H1 (cell line): ENCODE results near the gene NR1I2. TPM values are rescaled to one million over a fixed set of nuclear protein-coding genes. Genes with fewer than 3 reads are reported as not detected.

Experiments
- CTCF ChIA-PET: fragments of 300-600 bp; sonication (Branson Sonifier 250); formaldehyde crosslinking; loops from one replicate; lab custom pipeline; 2021; ENCODE audit not compliant: partially characterized antibody; lab: Charles Lee
- POLR2A ChIA-PET: fragments of 300-600 bp; sonication (Branson Sonifier 250); formaldehyde crosslinking; loops from one replicate; lab custom pipeline; 2021; ENCODE audit warnings: inconsistent platforms; ENCODE audit not compliant: partially characterized antibody; lab: Charles Lee
- DNase-seq, 2 experiments: peaks; one replicate each; pipeline versions ENCODE4 v3.0.0 to v3.0.0-alpha.2; 2010 to 2022; ENCODE audit warnings: low spot score in 2 of 2, low read depth in 1 of 2, mixed read lengths in 1 of 2
- FAIRE-seq: peaks from 2 replicates; lab custom pipeline; 2011; peaks lifted over from hg19 to GRCh38; lab: Jason Lieb, UNC
- H2AFZ ChIP-seq: 2 replicates; pipeline ENCODE4 v1.8.1; 2012; ENCODE audit warnings: low read length, inconsistent platforms
- H2AK5ac ChIP-seq: 2 replicates; pipeline ENCODE4 v1.6.1; 2013; ENCODE audit warnings: low read depth, low read length
- H2BK120ac ChIP-seq: replicated peaks from 2 replicates; pipeline ENCODE3; 2013; ENCODE audit warnings: low read depth, low read length, inconsistent platforms
- H2BK12ac ChIP-seq: 2 replicates; pipeline ENCODE4 v1.6.1; 2013; ENCODE audit warnings: low read depth, low read length
- H2BK15ac ChIP-seq: 2 replicates; pipeline ENCODE4 v1.6.1; 2013; ENCODE audit warnings: low read length
- H2BK20ac ChIP-seq: 2 replicates; pipeline ENCODE4 v1.6.1; 2013; ENCODE audit warnings: low read length
- H2BK5ac ChIP-seq: 2 replicates; pipeline ENCODE4 v1.6.1; 2013; ENCODE audit warnings: low read depth, low read length
- H3K14ac ChIP-seq: 2 replicates; pipeline ENCODE4 v1.6.1; 2013; ENCODE audit warnings: inconsistent platforms; ENCODE audit not compliant: insufficient read length
- H3K18ac ChIP-seq: 2 replicates; pipeline ENCODE4 v1.6.1; 2013; ENCODE audit warnings: low read length; ENCODE audit errors: extremely low read depth
- H3K23ac ChIP-seq: 2 replicates; pipeline ENCODE4 v1.6.1; 2013; ENCODE audit warnings: inconsistent platforms; ENCODE audit not compliant: insufficient read length
- H3K23me2 ChIP-seq: 2 replicates; pipeline ENCODE4 v1.6.1; 2013; ENCODE audit warnings: low read depth, low read length
- H3K27ac ChIP-seq: 2 replicates; pipeline ENCODE4 v1.6.1; 2011; ENCODE audit warnings: low read depth, low read length, inconsistent platforms
- H3K27me3 ChIP-seq, 4 experiments: replicated peaks in 1 of 4; 1 replicate in 1 of 4; 2 replicates in 3 of 4; pipeline versions ENCODE4 v1.6.1 to v1.8.1; 2011 to 2013; ENCODE audit warnings: low read length in 3 of 4, mild to moderate bottlenecking in 3 of 4, inconsistent platforms in 2 of 4, mixed read lengths in 2 of 4, moderate library complexity in 1 of 4; ENCODE audit not compliant: control insufficient read depth in 3 of 4, insufficient read depth in 3 of 4; ENCODE audit errors: extremely low read depth in 1 of 4
- H3K36me3 ChIP-seq, 4 experiments: 2 replicates each; pipeline versions ENCODE4 v1.6.1 to v1.8.1; 2011 to 2013; ENCODE audit warnings: mild to moderate bottlenecking in 4 of 4, low read length in 3 of 4, moderate library complexity in 2 of 4, control low read depth in 1 of 4, inconsistent platforms in 1 of 4; ENCODE audit not compliant: insufficient read depth in 4 of 4, control insufficient read depth in 2 of 4
- H3K4ac ChIP-seq: replicated peaks from 2 replicates; pipeline ENCODE3; 2013; ENCODE audit warnings: low read length, low read depth, mixed read lengths, inconsistent platforms; ENCODE audit not compliant: insufficient read length
- H3K4me1 ChIP-seq, 4 experiments: replicated peaks in 1 of 4; 1 replicate in 1 of 4; 2 replicates in 3 of 4; pipeline versions ENCODE4 v1.6.1 to v1.8.1; 2011 to 2013; ENCODE audit warnings: low read length in 3 of 4, inconsistent platforms in 2 of 4, mixed read lengths in 1 of 4; ENCODE audit not compliant: insufficient read depth in 4 of 4, control insufficient read depth in 3 of 4
- H3K4me2 ChIP-seq, 2 experiments: 2 replicates each; pipeline versions ENCODE4 v1.6.1 to v1.8.1; 2011 to 2013; ENCODE audit warnings: low read depth in 2 of 2, low read length in 2 of 2, control low read depth in 1 of 2, inconsistent platforms in 1 of 2, mild to moderate bottlenecking in 1 of 2; ENCODE audit not compliant: insufficient read depth in 1 of 2
- H3K4me3 ChIP-seq, 4 experiments: fragments of 200-600, 300-600 bp in 1 of 4; sonication (generic), shearing (Covaris generic), sonication (Bioruptor Twin) in 1 of 4; 2 replicates each; pipeline versions ENCODE4 v1.5.1 to v1.8.1; 2011 to 2016; ENCODE audit warnings: low read length in 4 of 4, low read depth in 3 of 4, control low read depth in 2 of 4, inconsistent platforms in 2 of 4, mild to moderate bottlenecking in 2 of 4, mixed read lengths in 1 of 4, moderate library complexity in 1 of 4; ENCODE audit not compliant: insufficient read depth in 2 of 4; ENCODE audit errors: extremely low read depth in 1 of 4
- H3K56ac ChIP-seq: replicated peaks from 2 replicates; pipeline ENCODE3; 2013; ENCODE audit warnings: low read depth, mild to moderate bottlenecking, mixed read lengths, low read length, inconsistent platforms; ENCODE audit not compliant: insufficient read length
- H3K79me1 ChIP-seq: 2 replicates; pipeline ENCODE4 v1.6.1; 2013; ENCODE audit warnings: low read depth, low read length, control low read depth
- H3K79me2 ChIP-seq, 2 experiments: 2 replicates each; pipeline versions ENCODE4 v1.6.1 to v1.8.1; 2012 to 2013; ENCODE audit warnings: low read length in 2 of 2, mild to moderate bottlenecking in 2 of 2, inconsistent platforms in 1 of 2; ENCODE audit not compliant: insufficient read depth in 2 of 2, control insufficient read depth in 1 of 2
- H3K9ac ChIP-seq, 4 experiments: replicated peaks in 1 of 4; 1 replicate in 1 of 4; 2 replicates in 3 of 4; pipeline versions ENCODE4 v1.6.1 to v1.8.1; 2011 to 2013; ENCODE audit warnings: low read depth in 3 of 4, low read length in 3 of 4, control low read depth in 2 of 4, mild to moderate bottlenecking in 2 of 4, moderate library complexity in 2 of 4, inconsistent platforms in 1 of 4; ENCODE audit errors: extremely low read depth in 1 of 4
- H3K9me3 ChIP-seq, 2 experiments: 2 replicates each; pipeline versions ENCODE4 v1.6.1 to v1.8.1; 2012 to 2013; ENCODE audit warnings: mild to moderate bottlenecking in 2 of 2, moderate library complexity in 2 of 2, control low read depth in 1 of 2, inconsistent platforms in 1 of 2, low read depth in 1 of 2, low read length in 1 of 2, mixed read lengths in 1 of 2; ENCODE audit not compliant: insufficient read depth in 2 of 2
- H4K20me1 ChIP-seq, 2 experiments: replicated peaks in 1 of 2; 2 replicates each; pipeline versions ENCODE3 to v1.8.1; 2011 to 2013; ENCODE audit warnings: inconsistent platforms in 2 of 2, low read length in 2 of 2, mild to moderate bottlenecking in 1 of 2; ENCODE audit not compliant: insufficient read depth in 2 of 2, control insufficient read depth in 1 of 2
- H4K5ac ChIP-seq: 2 replicates; pipeline ENCODE4 v1.6.1; 2013; ENCODE audit warnings: low read length, low read depth, mixed read lengths, inconsistent platforms; ENCODE audit not compliant: insufficient read length
- H4K8ac ChIP-seq: 2 replicates; pipeline ENCODE4 v1.8.0; 2013; ENCODE audit warnings: mild to moderate bottlenecking, moderate library complexity, low read length, inconsistent platforms; ENCODE audit not compliant: insufficient read depth; ENCODE audit errors: extremely low read depth
- H4K91ac ChIP-seq: replicated peaks from 2 replicates; pipeline ENCODE3; 2013; ENCODE audit warnings: low read length, mixed read lengths, inconsistent platforms; ENCODE audit not compliant: insufficient read length
- CBX5 ChIP-seq: fragments of 300-800, 300-1000 bp; sonication (generic); IDR thresholded peaks from 2 replicates; pipeline ENCODE4 v1.7.1; 2016; ENCODE audit warnings: antibody characterized with exemption, low read length, low read depth
- CHD2 ChIP-seq: IDR thresholded peaks from 2 replicates; pipeline ENCODE4 v1.6.1; 2012; ENCODE audit warnings: low read length, improper control_type of control experiment
- NANOG ChIP-seq: IDR thresholded peaks from 2 replicates; pipeline ENCODE4 v1.6.1; 2011; ENCODE audit warnings: low read length, low read depth, mild to moderate bottlenecking, inconsistent platforms; ENCODE audit not compliant: insufficient read depth, poor library complexity, severe bottlenecking
- POU5F1 ChIP-seq: IDR thresholded peaks from 2 replicates; pipeline ENCODE4 v1.6.1; 2011; ENCODE audit warnings: low read depth, mild to moderate bottlenecking, low read length, moderate library complexity
- SIRT6 ChIP-seq: IDR thresholded peaks from one replicate; pipeline ENCODE4 v1.7.1; 2012; ENCODE audit warnings: low read length, inconsistent platforms
- SP1 ChIP-seq: IDR thresholded peaks from 2 replicates; pipeline ENCODE4 v1.6.1; 2011; ENCODE audit warnings: low read depth, low read length
- SRF ChIP-seq: IDR thresholded peaks from 2 replicates; pipeline ENCODE4 v1.6.1; 2011; ENCODE audit warnings: mild to moderate bottlenecking, low read depth, low read length, moderate library complexity
- WGBS, 2 experiments: shearing (Covaris generic) in 1 of 2; methylation state at CpG; one replicate each; pipeline versions ENCODE4 v1.1.6 to v1.1.7; 2013 to 2015; ENCODE audit warnings: low lambda C conversion rate in 2 of 2, mixed read lengths in 2 of 2, inconsistent platforms in 1 of 2, low coverage in 1 of 2, missing lambda C conversion rate in 1 of 2; ENCODE audit not compliant: insufficient replicate concordance in 2 of 2, insufficient coverage in 1 of 2, insufficient read length in 1 of 2; ENCODE audit errors: extremely low coverage in 1 of 2, missing lambda C conversion rate in 1 of 2; 5-methylcytosine and 5-hydroxymethylcytosine counted together
- polyA plus RNA-seq, 7 experiments: library from polyadenylated mRNA; depleted of rRNA in 3 of 7; stranded (reverse) in 5 of 7; unstranded in 2 of 7; fragments of >200 nt in 5 of 7; fragments of 200-250 nt in 2 of 7; gene quantifications; 1 replicate in 5 of 7; 2 replicates in 1 of 7; 4 replicates in 1 of 7; pipeline versions ENCODE4 v1.2.1 to v1.2.3, GENCODE V29; 2011 to 2013; ENCODE audit warnings: missing spikeins in 2 of 7, mixed read lengths in 2 of 7
- total RNA-seq: library from RNA; stranded (reverse); fragmentation: NEBNext Ultra II Directional; extraction: Animal tissue kit (Norgen Biotek cat#: 25700); gene quantifications from 2 replicates; pipeline ENCODE4 v1.2.1, GENCODE V29; 2021

NR1I2 gene
- total and polyA plus RNA-seq, 2 of the 8 experiments (the other 6 are each of a cell fraction or from before 2014, with no cell fraction given) = 0.28 to 1.8 TPM

- H2BK12ac ChIP-seq = no peak overlapping the region
- H3K27me3 ChIP-seq = no peaks in the 10 kb centered on the region
- H3K23ac ChIP-seq = no peak overlapping the region
- H3K9me3 ChIP-seq = no peaks in the 10 kb centered on the region
- TF ChIP-seq SRF (no peak), CHD2 (no peak), SIRT6 (no peak), NANOG (no peak), POU5F1 (no peak), CBX5 (no peak), SP1 (no peak)
- TF ChIP-seq, all 59 proteins: peak for 0
- Histone ChIP-seq H3K23me2 (no peaks in the 10 kb centered on the region), H3K36me3 (no peaks in the 10 kb centered on the region), H4K8ac (no peak overlapping the region), H4K91ac (no peak overlapping the region), H3K27ac (no peak overlapping the region), H2BK5ac (no peak overlapping the region), H2AFZ (no peak overlapping the region), H3K79me1 (no peaks in the 10 kb centered on the region), H3K4ac (no peak overlapping the region), H3K4me2 (no peak overlapping the region), H3K18ac (no peak overlapping the region), H3K9ac (no peak overlapping the region), H4K20me1 (no peaks in the 10 kb centered on the region), H2BK120ac (no peak overlapping the region), H2BK20ac (no peak overlapping the region), H3K56ac (no peak overlapping the region), H3K4me1 (no peaks in the 10 kb centered on the region), H4K5ac (no peak overlapping the region), H3K14ac (no peak overlapping the region), H3K79me2 (no peaks in the 10 kb centered on the region), H2AK5ac (no peak overlapping the region), H3K4me3 (no peak overlapping the region), H2BK15ac (no peak overlapping the region)
- ChIA-PET CTCF (no interaction called here), POLR2A (no interaction called here)
- WGBS, 2 experiments = 78% methylated on average over 1 of the region's 1 CpG; no CpG with 5 or more reads in 1 of the 2 experiments
- FAIRE-seq (no peak), DNase-seq (no peak)
Observed at GRCh38 chr3:119759962-119760361, 21.9 kb upstream of the NR1I2 start.
